Measurements from ENCODE around the gene FBXL5. TPM values are rescaled to one million over a fixed set of nuclear protein-coding genes. Genes with fewer than 3 reads are reported as not detected.
"Not testable (repeated sequence)": the region's sequence is repeated elsewhere in the genome, so short reads cannot be mapped to it uniquely, and the experiment has no call there.

Gene FBXL5
- total and polyA plus RNA-seq, 3 donors from 2014 or later, result 149 to 162 (median 153) TPM

GRCh38 chr4:15648600-15648999, 6.6 kb downstream of the FBXL5 start:
- no peaks in the 10 kb centered on the region for H3K36me3 ChIP-seq (ENCODE audit: low read depth, missing control alignments)
- no peak overlapping the region for H3K4me3 ChIP-seq
- WGBS, 2 donors, result 52 to 53% methylated on average over 2 of the region's 2 CpGs
- no peaks in the 10 kb centered on the region for H3K27me3 ChIP-seq
- H3K4me1 ChIP-seq, result peaks cover 19% of the 10 kb centered on the region
- H3K27ac ChIP-seq, result no peak overlapping the region
- intact Hi-C loops (cut with DNase I; ENCODE audit: low total_unique reads), result no loop called here
- TF ChIP-seq CTCF (IDR thresholded peaks at IDR 0.05), result no peak
- TF ChIP-seq POLR2A (IDR thresholded peaks at IDR 0.05), result no peak
- DNase-seq, result no peak
- no peaks in the 10 kb centered on the region for H3K9me3 ChIP-seq

- no peak for DNase-seq
- 91 to 95% methylated on average over 6 of the region's 6 CpGs for WGBS, 2 donors
- intact Hi-C loops (cut with DNase I; ENCODE audit: low total_unique reads), result no loop called here
- H3K36me3 ChIP-seq (ENCODE audit: low read depth, missing control alignments), result no peaks in the 10 kb centered on the region
- H3K9me3 ChIP-seq, result no peaks in the 10 kb centered on the region
- TF ChIP-seq POLR2A (IDR thresholded peaks at IDR 0.05), result no peak
- no peak for TF ChIP-seq CTCF (IDR thresholded peaks at IDR 0.05)
- H3K4me1 ChIP-seq, result no peaks in the 10 kb centered on the region
- no peak overlapping the region for H3K27ac ChIP-seq
- H3K4me3 ChIP-seq, result no peak overlapping the region
- H3K27me3 ChIP-seq, result no peaks in the 10 kb centered on the region
Measured at GRCh38 chr4:15638418-15638817, 16.7 kb downstream of the FBXL5 start.

DNA sequence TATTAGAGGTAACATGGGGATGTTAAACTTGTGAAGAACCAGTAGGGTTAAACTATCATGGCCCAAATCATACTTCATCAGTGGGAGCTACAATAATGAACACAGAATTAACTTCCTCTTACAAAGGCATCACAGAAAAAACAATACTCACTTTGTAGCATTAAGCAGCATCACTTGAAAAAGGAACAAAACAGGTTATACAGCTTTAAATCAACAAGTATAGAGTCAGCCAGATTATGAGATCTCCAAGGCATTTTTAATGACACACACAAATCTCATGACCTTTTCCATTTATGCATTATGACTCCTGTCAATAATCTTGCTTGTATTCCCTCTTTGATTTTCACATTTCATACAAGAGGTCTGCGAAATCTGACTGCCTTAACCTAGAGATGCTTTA, 18.3 kb downstream of the FBXL5 start:
- H3K4me3 ChIP-seq, result no peak overlapping the region
- H3K27ac ChIP-seq, result no peak overlapping the region
- H3K4me1 ChIP-seq, result no peaks in the 10 kb centered on the region
- TF ChIP-seq POLR2A (IDR thresholded peaks at IDR 0.05), result no peak
- TF ChIP-seq CTCF (IDR thresholded peaks at IDR 0.05), result no peak
- 96 to 100% methylated on average over 1 of the region's 1 CpG for WGBS, 2 donors
- intact Hi-C loops (cut with DNase I; ENCODE audit: low total_unique reads), result no loop called here
- no peaks in the 10 kb centered on the region for H3K9me3 ChIP-seq
- H3K27me3 ChIP-seq, result no peaks in the 10 kb centered on the region
- H3K36me3 ChIP-seq (ENCODE audit: low read depth, missing control alignments), result no peaks in the 10 kb centered on the region
- no peak for DNase-seq

- intact Hi-C loops (cut with DNase I; ENCODE audit: low total_unique reads); DNase-seq; H3K9me3 ChIP-seq; H3K27me3 ChIP-seq; H3K27ac ChIP-seq; H3K4me3 ChIP-seq; H3K4me1 ChIP-seq; H3K36me3 ChIP-seq (ENCODE audit: low read depth, missing control alignments): not testable (repeated sequence)
- 96 to 97% methylated on average over 5 of the region's 5 CpGs for WGBS, 2 donors
Measured at GRCh38 chr4:15617407-15617806, 37.8 kb downstream of the FBXL5 start.

DNA sequence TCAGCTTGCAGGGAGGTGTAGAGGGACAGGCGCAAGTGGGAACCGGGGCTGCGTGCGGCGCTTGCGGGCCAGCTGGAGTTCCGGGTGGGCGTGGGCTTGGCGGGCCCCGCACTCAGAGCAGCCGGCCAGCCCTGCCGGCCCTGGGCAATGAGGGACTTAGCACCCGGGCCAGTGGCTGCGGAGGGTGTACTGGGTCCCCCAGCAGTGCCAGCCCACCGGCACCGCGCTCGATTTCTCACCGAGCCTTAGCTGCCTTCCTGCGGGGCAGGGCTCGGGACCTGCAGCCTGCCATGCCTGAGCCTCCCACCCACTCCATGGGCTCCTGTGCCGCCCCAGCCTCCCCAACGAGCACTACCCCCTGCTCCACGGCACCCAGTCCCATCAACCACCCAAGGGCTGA, 40.3 kb downstream of the FBXL5 start:
- DNase-seq; H3K27ac ChIP-seq; H3K4me1 ChIP-seq; intact Hi-C loops (cut with DNase I; ENCODE audit: low total_unique reads); H3K4me3 ChIP-seq; H3K36me3 ChIP-seq (ENCODE audit: low read depth, missing control alignments); H3K9me3 ChIP-seq; H3K27me3 ChIP-seq: not testable (repeated sequence)
- 90 to 98% methylated on average over 8 to 18 of the region's 24 CpGs for WGBS, 2 donors

DNA sequence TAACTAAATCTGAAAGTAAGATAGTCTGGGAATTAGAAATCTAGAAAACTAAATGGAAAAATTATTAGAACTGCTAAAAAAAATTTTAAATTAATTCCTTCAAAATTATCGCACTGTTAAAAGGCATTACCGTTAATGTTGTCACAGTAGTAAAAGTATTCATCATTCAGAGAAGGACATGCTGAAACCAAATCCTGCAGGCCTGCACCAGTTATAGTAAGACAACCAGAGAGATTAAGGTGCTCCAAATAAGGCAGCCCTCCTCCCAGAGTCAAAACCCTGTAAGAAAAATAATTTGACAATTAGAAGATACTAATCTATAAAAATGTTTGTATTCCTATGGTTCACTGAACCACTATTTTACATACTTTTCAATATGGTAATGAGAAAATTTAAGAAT, 43.0 kb downstream of the FBXL5 start:
- 96 to 98% methylated on average over 2 of the region's 2 CpGs for WGBS, 2 donors
- H3K27me3 ChIP-seq, result no peaks in the 10 kb centered on the region
- no peaks in the 10 kb centered on the region for H3K4me1 ChIP-seq
- DNase-seq, result no peak
- intact Hi-C loops (cut with DNase I; ENCODE audit: low total_unique reads), result no loop called here
- H3K9me3 ChIP-seq, result no peaks in the 10 kb centered on the region
- H3K36me3 ChIP-seq (ENCODE audit: low read depth, missing control alignments), result no peaks in the 10 kb centered on the region
- TF ChIP-seq POLR2A (IDR thresholded peaks at IDR 0.05) (no peak), CTCF (IDR thresholded peaks at IDR 0.05) (no peak)
- no peak overlapping the region for H3K27ac ChIP-seq
- H3K4me3 ChIP-seq, result no peak overlapping the region
